GM12801 (cell line): ENCODE data around the gene RAPGEF5.

ENCODE experiments used
- CTCF ChIP-seq: IDR thresholded peaks from one replicate; pipeline ENCODE4 v1.5.1; 2011; ENCODE audit warnings: control low read depth; ENCODE audit not compliant: insufficient read length; ENCODE audit errors: extremely low read depth

Gene RAPGEF5

GRCh38 chr7:22173685-22174573 is 183.0 kb downstream of the RAPGEF5 start:
- TF ChIP-seq CTCF = no peak

- TF ChIP-seq CTCF = no peak
These were observed 188.8 kb downstream of the RAPGEF5 start for GRCh38 chr7:22168129-22168634.

- TF ChIP-seq CTCF = no peak
These were observed 189.5 kb downstream of the RAPGEF5 start for GRCh38 chr7:22167482-22167881.

- TF ChIP-seq CTCF = no peak
These were observed 190.0 kb downstream of the RAPGEF5 start for GRCh38 chr7:22166928-22167327.

- no peak for TF ChIP-seq CTCF
These were observed 197.6 kb downstream of the RAPGEF5 start for GRCh38 chr7:22159341-22159740.

- no peak for TF ChIP-seq CTCF
These were observed 199.4 kb downstream of the RAPGEF5 start for GRCh38 chr7:22157552-22157951.

GRCh38 chr7:22156205-22156604 is 200.7 kb downstream of the RAPGEF5 start:
- TF ChIP-seq CTCF = no peak
